HG02759 (cell line): Measurements from ENCODE around the gene ATL2.
"Not testable (repeated sequence)": the region's sequence is repeated elsewhere in the genome, so short reads cannot be mapped to it uniquely, and the experiment has no call there.

Experiments used
- ATAC-seq: cut with Tn5 transposase; IDR thresholded peaks from one replicate; pipeline ENCODE4 v1.9.1; 2021; ENCODE audit warnings: mild to moderate bottlenecking, moderate library complexity; ENCODE audit not compliant: unreplicated experiment

The ATL2 gene

GRCh38 chr2:38377050-38377828 lies at the start of gene ATL2:
ATL2 (minus strand) TSS chr2:38377273; CDS start chr2:38377260, 13 bp downstream.
- peak; percentile 89 for ATAC-seq

DNA sequence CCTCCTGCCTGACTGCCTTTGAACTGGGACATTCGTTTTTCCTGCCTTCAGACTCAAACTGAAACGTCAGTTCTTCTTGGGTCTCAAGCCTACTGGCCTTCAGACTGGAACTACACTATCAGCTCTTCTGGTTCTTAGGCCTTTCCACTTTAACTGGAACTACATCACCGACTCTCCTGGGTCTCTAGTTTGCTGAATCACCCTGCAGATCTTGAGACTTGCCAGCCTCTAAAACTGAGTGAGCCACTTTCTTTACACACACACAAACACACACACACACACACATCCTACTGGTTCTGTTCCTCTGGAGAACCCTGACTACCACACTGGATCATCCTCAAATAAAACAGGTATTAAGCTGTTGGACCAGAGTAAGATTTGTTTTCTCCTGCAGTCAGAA lies 46.7 kb upstream of the ATL2 start:
- ATAC-seq: no peak

DNA sequence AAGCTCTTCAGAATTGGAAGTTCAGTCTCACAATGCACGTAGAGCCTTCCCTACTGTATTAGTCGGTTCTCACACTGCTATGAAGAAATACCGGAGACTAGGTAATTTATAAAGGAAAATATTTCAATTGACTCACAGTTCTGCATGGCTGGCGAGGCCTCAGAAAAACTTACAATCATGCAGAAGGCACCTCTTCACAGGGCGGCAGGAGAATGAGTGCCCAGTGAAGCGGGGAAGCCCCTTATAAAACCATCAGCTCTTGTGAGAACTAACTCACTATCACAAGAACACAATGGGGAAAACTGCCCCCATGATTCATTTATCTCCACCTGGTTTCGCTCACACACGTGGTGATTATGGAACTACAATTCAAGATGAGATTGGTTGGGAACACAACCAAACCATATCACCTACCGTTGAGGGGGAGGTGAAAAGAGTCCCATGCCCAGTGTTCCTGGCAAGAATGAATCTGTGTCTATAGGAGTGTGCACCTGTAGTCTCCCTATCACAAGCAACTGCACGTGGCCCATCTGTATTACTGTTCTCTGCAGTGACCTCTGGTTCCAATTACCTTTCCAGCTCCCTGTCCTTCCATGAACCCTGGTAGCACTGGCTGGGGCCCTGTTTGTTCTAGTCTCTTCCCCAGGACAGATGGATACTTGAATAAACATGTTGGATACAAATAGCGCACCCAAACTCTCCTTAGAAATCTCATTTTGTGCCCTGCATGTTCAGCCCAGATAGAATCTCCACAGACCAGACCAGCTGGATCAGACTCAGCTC lies 44.4 kb upstream of the ATL2 start:
- ATAC-seq: no peak

DNA sequence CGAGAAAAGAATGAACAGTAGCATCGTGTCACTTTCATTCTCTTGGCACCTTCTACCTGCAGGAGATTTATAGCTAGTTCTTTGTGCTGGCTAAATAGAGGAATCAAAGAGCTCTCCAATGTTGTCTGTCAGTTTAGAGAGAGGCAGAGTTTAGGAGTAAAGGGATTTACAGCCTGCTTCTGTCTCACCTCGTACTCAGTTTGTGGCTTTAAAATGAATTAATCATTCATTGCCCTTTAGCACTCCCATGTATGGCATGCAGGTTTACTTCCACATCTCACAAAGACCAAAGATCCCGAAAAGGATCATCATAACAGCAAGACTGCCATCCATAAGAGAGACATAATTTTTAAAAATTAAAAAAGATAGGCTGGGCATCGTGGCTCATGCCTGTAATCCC lies 42.4 kb upstream of the ATL2 start:
- ATAC-seq: no peak

DNA sequence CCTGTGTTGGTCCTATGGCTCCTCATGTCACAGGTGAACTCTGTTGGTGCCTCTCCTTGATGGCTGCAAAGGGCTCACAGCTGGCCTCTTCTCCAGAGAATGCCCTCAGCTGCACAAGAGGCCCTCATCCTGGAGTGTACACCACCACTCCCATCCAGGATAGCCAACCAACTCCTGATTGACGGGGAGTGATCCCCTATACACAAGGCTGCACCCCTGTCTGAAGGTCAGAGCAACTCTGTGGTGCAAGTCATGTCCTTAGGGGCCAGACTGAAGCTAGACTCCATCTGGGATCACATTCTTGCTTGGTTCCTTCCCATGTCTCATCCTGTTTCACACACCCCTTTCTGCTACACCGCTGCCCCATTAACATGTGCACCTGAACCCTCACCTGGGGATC lies 41.7 kb upstream of the ATL2 start:
- no peak for ATAC-seq

DNA sequence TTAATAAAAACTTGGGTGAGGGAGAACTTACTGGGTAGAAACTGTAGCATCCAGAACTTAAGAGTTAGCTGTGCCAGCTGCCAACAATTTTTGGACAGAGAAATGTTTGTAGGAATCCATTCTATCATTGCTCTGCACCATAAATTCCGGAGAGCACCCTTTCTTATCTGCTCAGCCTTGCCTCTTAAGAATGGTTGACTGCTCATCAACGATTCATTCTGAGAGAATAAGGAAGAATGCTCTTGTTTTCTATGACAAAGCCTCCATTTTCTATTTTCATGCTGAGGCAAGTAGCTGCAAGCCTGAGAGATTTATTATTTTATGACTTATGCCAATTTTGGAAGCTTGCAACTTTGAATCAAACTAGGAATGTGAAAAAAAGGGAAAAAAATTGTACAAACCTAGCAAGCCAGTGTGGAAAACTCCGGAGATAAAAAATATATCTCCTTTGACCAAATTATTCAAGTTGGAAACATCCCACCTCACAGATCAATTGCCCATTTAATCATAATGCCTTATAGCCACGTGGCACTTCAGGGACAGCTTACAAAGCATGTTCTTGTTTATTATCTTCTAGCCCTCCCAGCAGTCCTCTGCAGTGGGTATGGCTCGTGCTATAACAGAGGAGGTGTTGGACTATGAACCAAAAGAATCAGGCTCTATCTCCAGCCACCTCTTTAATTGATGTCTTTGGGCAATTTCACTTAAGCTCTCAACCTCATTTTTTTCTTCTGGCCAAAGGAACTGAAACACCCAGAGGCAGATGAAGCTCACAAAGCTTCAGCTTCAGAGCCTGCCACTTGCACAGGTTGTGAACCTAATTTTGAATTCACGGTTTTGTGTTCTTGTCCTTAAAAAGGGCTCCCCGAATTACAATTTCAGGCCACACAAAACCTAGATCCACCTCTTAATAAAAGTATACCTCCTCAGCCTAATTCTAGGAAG lies 40.9 kb upstream of the ATL2 start:
- ATAC-seq: no peak

DNA sequence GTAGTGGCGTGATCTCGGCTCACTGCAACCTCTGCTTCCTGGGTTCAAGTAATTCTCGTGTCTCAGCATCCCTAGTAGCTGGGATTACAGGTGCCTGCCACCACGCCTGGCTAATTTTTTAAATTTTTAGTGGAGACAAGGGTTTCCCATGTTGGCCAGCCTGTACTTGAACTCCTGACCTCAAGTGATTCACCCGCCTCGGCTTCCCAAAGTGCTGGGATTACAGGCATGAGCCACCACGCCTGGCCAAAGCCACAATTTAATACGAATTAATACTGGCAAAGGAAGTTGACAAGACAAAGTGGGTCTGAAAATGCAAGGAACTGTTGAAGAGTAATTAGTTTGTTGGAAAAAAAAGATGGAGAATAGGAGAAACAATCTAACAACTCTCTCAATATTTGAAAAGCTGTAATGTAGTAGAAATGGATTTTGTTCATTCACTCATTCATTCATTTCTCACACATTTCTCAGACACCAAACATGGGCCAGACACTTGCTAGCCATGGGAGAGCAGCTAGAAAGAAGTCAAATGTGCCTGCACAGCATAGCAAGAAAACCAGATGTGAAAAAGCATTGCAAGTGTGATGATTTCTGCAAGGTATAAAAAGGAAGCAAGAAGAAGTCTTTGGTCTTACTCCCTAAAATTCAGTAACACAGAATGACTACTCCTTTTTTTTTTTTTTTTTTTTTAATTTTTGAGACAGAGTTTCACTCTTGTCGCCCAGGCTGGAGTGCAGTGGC lies 39.4 kb upstream of the ATL2 start:
- ATAC-seq: no peak

DNA sequence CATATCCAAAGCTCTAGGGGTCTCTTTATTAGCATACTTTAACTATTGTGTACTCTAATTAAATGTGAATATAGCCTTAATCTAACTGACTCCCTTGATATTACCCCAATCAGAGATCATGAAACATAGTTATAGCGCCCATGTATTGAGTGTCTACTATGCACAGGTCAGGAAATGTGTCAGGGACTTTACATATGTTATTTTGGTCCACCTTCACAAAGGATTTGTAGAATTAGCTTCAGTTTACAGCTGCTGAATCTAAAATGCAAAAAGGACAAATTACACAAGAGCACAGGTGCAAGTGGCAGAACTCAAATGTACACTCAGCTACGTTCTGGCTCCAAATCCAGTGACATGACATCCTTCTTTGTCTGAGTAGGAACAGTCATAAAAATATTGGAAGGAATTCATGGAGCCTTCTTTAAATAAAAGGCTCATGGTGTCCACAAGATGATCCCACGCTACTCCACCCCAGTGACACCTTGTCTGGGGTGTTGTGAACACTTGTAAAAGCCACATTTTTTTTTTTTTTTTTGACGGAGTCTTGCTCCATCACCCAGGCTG lies 38.7 kb upstream of the ATL2 start:
- no peak for ATAC-seq

GRCh38 chr2:38415023-38415422 lies 38.0 kb upstream of the ATL2 start:
- no peak for ATAC-seq

DNA sequence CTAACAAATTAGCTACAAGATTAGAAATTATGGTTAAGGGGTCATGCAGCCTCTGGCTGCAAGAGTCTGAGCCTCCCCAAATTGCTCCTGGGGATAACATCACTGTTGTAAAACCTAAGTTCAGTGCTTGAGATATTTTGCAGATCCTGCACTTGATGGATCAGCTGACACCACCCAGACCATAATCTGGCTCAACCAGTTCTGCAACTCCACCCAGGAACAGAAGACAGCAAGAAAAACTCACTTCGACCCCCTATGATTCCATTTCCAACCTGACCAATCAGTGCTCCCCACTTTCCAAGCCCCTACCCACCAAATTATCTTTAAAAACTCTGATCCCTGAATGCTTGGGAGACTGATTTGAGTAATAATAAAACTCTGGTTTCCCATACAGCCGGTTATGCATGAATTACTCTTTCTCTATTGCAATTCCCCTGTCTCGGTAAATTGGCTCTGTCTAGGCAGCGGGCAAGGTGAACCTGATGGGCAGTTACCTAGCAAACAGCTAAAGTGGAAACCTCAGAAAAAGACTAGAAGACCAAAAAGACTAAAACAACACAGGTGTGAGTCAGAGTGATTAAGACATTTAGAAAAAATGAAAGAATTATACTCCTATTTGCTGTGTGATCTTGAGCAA lies 35.3 kb upstream of the ATL2 start:
- ATAC-seq: not testable (repeated sequence)

GRCh38 chr2:38409156-38410102 lies 32.4 kb upstream of the ATL2 start:
- peak; percentile 61 for ATAC-seq

DNA sequence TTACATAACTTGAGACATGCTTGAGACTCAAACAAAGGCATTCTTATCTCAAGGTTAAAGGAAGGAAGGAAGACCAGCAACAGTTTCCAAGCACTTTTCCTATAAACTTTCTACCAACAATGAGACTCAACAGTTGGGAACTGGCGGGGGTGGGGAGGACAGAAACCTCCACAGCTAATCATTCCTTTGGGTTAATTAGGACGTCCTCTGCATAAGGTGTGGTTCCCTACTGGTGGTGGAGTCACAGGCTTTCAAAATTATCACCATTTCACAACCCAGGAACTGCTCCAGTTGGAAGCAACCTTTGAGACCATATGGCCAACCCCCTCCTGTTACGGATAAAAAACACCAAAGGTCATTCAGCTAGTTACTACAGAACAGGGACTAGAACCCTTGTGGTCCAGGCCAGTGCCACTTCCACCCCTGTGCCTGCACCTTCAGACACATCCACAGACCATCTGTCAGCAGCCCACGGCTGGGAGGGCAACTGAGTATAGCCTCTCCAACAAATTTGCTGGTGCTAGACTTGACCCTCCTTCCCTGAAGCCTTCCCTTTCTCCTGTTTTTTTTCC lies 30.1 kb upstream of the ATL2 start:
- no peak for ATAC-seq

DNA sequence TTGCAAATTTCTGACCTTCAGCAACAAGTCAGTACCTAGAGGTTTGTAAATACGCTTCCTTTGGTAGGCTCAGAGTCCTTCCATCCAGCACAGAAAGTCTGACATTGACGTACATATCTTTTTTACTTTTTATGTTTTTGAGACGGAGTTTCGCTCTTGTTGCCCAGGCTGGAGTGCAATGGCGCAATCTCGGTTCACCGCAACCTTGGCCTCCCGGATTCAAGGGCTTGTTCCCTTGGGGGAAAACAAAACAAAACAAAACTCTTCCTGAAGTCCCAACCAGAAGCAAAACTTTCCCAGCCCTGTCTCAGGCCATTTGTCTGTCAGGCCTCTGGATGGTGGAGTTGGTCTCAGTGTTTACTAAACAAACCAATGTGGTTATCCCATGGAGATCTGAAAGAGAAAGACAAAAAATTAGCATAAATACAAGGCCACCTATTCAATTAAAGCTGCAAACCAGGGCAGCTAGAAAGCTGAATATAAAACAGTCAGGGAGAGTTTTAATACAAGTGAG lies 29.6 kb upstream of the ATL2 start:
- no peak for ATAC-seq

DNA sequence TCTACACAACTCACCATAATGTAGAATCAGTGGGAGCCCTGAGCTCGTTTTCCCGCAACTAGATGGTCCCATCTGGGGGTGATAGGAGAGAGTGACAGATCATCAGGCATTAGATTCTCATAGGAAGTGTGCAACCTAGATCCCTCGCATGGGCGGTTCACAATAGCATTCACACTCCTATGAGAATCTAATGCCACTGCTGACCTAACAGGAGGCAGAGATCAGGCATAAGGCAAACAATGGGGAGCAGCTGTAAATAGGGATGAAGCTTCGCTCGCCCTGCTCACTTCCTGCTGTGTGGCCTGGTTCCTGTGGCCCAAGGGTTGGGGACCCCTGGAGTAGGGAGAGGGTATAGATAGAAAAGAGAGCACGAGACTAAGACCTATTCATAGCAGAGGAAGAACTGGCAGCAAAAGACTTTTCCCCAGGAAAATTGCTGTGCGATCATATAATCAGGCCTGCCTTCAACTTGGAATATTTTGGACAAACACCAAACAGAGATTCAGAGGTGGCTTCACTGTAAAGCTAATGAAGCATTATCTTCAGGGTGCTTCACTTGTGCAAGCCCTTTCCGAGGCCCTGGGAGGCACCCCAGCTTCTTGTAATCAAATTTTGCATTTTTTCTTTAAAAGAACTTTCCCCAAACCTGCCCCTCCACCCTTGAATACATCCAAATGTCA lies 29.0 kb upstream of the ATL2 start:
- ATAC-seq: no peak

- ATAC-seq: no peak
These were observed 23.4 kb upstream of the ATL2 start for GRCh38 chr2:38400513-38400912.

- ATAC-seq: no peak
These were observed 21.7 kb upstream of the ATL2 start for GRCh38 chr2:38398739-38399138.

- ATAC-seq: peak; percentile 56
These were observed 17.8 kb upstream of the ATL2 start for GRCh38 chr2:38394903-38395341.
